Fibroblast of skin of right quadriceps (primary cell): ENCODE data around the gene OR6C76.
"Not testable (repeated sequence)": the region's sequence is repeated elsewhere in the genome, so short reads cannot be mapped to it uniquely, and the experiment has no call there.

Experiments
- DNase-seq: peaks from one replicate; pipeline ENCODE4 v3.0.0-alpha.2; 2013

Gene OR6C76

GRCh38 chr12:55425954-55426353 lies at the start of gene OR6C76:
Gene OR6C76 (plus strand): TSS chr12:55426254. CDS start chr12:55426254, 0 bp downstream.
- no peak for DNase-seq

DNA sequence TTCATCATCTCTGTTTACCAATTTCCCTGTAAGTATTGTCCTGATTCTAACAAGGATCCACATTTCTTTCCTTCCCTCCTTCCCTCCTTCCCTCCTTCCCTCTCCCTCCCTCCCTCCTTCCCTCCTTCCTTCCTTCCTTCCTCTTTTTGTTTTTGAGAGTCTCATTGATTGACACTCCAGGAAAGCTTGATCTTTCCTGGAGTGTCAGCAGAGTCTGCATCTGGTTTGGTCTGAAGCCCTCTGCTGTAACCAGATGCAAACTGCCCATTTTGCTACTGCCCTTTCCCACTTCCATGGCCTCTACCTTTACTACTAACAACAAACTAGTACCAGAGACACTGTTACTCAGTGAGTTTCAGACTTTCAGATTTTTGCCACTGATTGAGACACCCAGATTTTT lies 40.2 kb upstream of the OR6C76 start:
- no peak for DNase-seq

GRCh38 chr12:55392032-55392795 lies 33.8 kb upstream of the OR6C76 start:
- DNase-seq = no peak

DNA sequence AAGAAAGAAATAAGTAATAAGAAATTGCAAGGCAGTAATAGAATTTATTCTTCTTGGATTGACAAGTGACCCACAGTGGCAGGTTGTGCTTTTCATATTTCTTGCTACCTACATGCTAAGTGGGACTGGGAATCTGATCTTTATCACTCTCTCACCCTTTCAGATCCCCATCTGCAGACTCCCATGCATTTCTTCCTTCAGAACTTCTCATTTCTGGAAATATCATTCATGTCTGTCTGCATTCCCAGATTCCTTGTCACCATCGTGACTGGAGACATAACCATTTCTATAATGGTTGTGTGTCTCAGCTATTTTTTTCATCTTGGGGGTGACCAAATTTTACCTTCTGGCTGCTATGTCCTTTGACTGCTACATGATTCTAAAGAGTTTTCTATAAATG lies 29.7 kb upstream of the OR6C76 start:
- DNase-seq = no peak

GRCh38 chr12:55400229-55400628 lies 25.8 kb upstream of the OR6C76 start, which contains the start of gene OR6C65:
Gene OR6C65 (plus strand): TSS chr12:55400529. CDS start chr12:55400529, 0 bp downstream.
- no peak for DNase-seq

DNA sequence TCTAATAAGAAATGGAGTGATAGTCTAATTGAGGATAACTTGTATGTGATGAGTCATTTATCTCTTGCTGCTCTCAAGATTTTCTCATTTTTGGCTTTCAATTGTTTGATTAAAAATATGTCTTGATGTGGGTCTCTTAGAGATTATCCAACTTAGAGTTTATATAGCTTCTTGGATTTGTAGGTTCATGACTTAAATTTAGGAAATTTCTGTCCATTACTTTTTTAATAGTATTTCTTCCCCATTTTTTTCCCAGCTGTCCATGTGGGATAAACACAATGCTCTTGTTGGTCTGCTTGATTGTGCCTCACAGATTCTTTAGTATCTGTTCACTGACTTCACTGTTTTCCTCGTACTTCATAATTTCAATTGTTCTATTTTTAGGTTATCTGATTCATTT lies 18.2 kb upstream of the OR6C76 start:
- DNase-seq = no peak

GRCh38 chr12:55409133-55409532 lies 16.9 kb upstream of the OR6C76 start:
- not testable (repeated sequence) for DNase-seq

DNA sequence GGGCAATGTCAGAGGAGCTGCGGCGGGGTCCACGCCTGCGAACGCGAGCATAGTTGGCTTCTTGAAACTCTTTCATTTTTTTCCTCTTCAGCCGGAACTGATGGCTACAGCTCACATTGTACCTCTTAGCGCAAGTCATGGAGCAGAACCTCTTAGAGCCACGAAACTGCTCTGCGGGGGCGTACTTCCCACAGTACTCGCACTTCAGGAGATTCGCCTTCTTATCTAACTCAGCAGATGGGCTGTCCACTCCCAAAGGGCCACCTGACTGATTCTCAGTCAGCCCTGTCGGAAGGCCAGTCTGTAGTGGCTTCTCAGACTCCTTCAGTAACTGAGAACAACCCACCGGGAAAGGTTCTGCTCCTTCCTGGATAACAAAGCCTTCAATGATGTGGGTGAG lies 13.9 kb upstream of the OR6C76 start:
- not testable (repeated sequence) for DNase-seq

- DNase-seq = not testable (repeated sequence)
Observed at GRCh38 chr12:55413498-55414388, 12.3 kb upstream of the OR6C76 start.

- not testable (repeated sequence) for DNase-seq
Observed at GRCh38 chr12:55414396-55414823, 11.6 kb upstream of the OR6C76 start.

DNA sequence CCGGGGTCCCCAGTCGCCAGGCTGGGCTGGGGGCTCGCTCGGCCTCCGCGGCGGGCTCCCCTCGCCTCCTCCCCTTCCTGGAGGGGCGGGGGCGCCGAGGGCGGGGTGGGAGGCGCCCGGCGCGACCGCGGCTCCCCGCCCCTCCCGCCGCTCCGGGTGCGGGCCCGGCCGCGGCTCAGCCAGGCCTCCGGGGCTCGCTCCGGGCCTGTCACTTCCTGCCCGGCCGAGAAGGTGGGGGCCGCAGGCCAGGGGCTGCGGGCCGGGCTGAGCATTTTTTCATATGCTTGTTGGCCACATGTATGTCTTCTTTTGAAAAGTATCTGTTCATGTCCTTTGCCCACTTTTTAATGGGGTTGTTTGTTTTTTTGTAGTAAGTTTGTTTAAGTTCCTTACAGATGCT lies 11.2 kb upstream of the OR6C76 start:
- not testable (repeated sequence) for DNase-seq

GRCh38 chr12:55416961-55417360 lies 9.1 kb upstream of the OR6C76 start:
- no peak for DNase-seq

GRCh38 chr12:55420307-55420962 lies 5.6 kb upstream of the OR6C76 start:
- DNase-seq = no peak

DNA sequence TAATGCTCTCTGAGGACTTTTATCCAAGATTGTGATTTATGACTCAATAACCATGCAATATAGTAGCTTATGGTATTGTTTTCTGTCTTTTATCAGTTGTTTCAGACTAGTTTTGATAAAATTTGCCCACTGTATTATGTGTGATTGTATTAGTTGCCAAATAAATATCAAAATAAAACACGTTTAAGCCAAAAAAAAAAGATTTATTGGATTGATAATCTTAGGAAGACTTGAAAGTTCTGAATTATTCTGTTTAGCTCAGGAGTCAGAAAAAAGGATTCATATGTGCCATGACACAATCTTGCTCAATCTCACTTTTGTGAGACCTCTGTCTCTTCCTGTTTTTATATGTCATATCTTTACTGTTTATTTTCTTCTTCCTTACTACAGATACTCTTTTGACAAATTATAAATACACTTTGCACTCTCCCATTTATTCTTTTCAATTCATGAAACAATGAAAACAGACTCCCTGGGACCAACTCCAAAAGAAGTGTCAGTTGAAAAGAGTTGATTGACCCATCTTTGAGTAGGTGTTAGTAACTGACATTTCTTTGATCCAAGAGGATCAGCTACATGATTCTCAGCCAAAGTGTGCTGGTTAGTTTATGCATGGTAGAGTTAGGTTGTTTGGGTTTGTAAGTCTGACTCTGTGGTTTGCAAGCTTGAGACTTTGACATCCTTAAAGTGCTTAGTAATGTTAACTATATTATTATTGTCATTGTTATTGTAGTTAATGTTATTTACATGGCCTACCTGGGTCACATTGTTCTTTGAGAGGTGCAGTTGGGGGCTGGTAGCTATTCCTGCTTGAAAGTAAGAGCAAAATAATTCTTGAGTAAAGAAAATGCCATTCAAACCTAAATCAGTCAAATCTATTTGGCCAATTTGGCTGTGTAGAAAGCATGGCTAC lies 2.5 kb downstream of the OR6C76 start:
- no peak for DNase-seq

DNA sequence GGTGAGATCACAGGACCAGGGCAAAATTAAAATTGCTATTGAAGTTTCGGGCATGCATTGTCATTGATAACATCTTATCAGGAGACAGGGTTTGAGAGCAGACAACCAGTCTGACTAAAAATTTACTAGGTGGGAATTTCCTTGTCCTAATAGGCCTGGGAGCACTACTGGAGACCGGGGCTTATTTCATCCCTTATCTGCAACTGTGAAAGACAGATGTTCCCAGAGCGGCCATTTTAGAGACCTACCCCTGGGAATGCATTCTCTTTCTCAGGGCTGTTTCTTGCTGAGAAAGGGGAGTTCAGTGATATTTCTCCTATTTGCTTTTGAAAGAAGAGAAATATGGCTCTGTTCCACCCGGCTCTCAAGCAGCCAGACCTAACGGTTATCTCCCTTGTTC lies 15.2 kb downstream of the OR6C76 start:
- not testable (repeated sequence) for DNase-seq

- DNase-seq = no peak
Observed at GRCh38 chr12:55443776-55444175, 17.7 kb downstream of the OR6C76 start, which contains the start of gene OR6C2. Gene OR6C2 (plus strand): TSS chr12:55444076. CDS start chr12:55452214, 8,138 bp downstream.

- no peak for DNase-seq
Observed at GRCh38 chr12:55445357-55445756, 19.3 kb downstream of the OR6C76 start.

DNA sequence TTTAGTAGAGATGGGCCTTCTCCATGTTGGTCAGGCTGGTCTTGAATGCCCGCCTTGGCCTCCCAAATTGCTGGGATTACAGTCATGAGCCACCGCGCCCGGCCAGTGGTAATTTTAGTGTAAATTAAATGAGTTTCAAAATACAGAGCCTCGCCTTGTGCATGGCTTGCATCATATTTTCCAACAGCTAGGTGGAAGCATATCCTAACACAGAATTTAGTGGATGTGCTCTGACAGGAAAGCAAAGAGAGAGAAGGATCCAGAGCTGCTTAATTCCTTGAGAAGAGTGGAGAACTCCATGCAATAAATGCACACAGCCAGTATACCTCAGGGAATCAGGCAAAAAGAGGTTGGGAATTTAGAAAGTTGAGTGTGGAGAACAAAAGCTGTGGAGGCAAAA lies 20.3 kb downstream of the OR6C76 start:
- DNase-seq = no peak

- DNase-seq = no peak
Observed at GRCh38 chr12:55448825-55449224, 22.8 kb downstream of the OR6C76 start.

GRCh38 chr12:55464926-55465325 lies 38.9 kb downstream of the OR6C76 start:
- not testable (repeated sequence) for DNase-seq

DNA sequence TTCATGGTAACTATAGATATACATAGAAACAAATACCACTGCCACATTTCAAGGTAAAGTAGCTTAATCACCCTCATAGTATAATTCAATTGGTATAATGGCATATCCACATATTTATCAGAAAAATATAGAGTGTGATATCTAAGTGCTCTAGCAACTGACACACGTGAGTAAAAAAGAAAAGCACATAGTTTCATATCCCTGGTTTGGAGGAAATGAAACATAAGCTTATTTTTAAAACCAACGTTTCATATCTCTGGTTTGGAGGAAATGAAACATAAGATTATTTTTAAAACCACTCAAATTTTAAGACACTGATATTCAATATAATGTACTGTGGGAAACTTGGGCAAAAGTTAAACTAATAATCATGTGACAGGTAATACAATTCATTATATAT lies 41.8 kb downstream of the OR6C76 start:
- DNase-seq = no peak

DNA sequence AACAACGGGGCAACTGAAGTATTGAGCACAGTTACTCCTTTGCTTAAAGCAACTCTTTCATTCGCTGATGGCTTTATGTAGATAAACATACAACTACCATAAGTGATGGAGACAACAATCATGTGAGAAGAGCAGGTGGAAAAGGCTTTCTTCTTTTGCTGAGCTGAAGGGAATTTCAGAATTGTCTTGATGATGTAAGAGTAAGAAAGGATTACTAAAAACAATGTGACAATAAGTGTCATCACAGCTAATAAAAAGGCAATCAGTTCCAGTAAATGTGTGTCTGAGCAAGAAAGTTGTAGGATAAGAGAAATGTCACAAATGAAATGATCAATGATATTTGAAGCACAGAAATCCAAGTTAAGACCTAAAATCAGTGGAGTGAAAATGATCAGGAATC lies 43.2 kb downstream of the OR6C76 start:
- no peak for DNase-seq
